Omental fat pad (tissue), 4 donors: ENCODE measurements around the gene AASDH. TPM values are rescaled to one million over a fixed set of nuclear protein-coding genes. Genes with fewer than 3 reads are reported as not detected.

Experiments
- ATAC-seq: fragments of 150-250 bp; one replicate; pipeline ENCODE4 v1.9.1; 2016; ENCODE audit warnings: mild to moderate bottlenecking, moderate library complexity; ENCODE audit not compliant: low FRiP score
- DNase-seq: peaks from one replicate; pipeline ENCODE4 v3.0.0-alpha.2; 2019; ENCODE audit warnings: low spot score
- total RNA-seq, 4 donors: library from RNA; depleted of rRNA; stranded (reverse); fragments of >200 nt; gene quantifications; one replicate each; pipeline ENCODE4 v1.1.0, GENCODE V29; 2016
- TF ChIP-seq, protein P1 (sequence below), 3 donors: fragments of 450-650 bp; IDR thresholded peaks; one replicate each; pipeline ENCODE4 v1.5.1; 2016 to 2017; ENCODE audit warnings: antibody characterized with exemption in 3 of 3, mild to moderate bottlenecking in 3 of 3, moderate library complexity in 2 of 3

The AASDH gene
- total RNA-seq, 4 donors from 2014 or later = 6.7 to 12.5 (median 7.8) TPM

DNA sequence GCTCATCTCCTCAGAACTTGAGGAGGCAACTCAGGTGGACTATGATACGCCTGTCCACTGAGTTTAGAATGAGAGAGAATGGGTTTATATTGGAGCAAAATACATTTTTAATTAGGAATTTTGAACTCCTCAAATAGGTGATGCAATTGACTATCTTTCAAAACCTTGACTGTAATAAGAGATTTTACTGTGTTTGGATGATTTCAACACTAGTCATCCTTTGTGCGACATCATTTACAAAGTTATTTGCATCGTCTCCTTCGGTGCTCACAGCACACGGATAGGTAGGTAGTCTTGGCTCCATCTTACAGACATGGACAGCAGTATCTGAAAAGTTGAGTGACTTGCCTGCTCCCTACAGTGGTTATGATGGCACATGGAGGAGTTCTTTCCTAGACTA is 67.0 kb downstream of the AASDH start:
- TF ChIP-seq, protein P1, sequence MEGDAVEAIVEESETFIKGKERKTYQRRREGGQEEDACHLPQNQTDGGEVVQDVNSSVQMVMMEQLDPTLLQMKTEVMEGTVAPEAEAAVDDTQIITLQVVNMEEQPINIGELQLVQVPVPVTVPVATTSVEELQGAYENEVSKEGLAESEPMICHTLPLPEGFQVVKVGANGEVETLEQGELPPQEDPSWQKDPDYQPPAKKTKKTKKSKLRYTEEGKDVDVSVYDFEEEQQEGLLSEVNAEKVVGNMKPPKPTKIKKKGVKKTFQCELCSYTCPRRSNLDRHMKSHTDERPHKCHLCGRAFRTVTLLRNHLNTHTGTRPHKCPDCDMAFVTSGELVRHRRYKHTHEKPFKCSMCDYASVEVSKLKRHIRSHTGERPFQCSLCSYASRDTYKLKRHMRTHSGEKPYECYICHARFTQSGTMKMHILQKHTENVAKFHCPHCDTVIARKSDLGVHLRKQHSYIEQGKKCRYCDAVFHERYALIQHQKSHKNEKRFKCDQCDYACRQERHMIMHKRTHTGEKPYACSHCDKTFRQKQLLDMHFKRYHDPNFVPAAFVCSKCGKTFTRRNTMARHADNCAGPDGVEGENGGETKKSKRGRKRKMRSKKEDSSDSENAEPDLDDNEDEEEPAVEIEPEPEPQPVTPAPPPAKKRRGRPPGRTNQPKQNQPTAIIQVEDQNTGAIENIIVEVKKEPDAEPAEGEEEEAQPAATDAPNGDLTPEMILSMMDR (IDR thresholded peaks at IDR 0.05) = no peak
- ATAC-seq (no peak), DNase-seq (no peak)

DNA sequence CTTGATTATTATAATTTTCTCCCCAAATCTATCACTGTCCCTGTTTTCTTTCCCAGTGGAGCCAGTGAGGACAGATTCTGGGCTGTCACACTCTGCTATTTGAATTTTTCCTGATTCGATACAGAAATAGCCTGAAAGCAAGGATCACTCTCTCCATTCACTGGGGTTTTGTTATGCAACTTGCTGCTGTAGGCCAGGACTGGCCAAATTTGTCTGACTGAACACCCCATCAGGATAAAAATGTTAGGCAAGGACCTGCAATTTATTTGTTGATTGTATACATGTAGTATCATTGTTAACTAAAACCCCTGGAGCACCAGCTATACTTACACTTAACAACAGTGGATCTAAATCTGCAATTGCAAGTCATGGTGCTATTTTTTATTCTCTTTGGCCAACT is 68.7 kb downstream of the AASDH start:
- TF ChIP-seq, protein P1 (IDR thresholded peaks at IDR 0.05) = no peak
- DNase-seq (no peak), ATAC-seq (no peak)

DNA sequence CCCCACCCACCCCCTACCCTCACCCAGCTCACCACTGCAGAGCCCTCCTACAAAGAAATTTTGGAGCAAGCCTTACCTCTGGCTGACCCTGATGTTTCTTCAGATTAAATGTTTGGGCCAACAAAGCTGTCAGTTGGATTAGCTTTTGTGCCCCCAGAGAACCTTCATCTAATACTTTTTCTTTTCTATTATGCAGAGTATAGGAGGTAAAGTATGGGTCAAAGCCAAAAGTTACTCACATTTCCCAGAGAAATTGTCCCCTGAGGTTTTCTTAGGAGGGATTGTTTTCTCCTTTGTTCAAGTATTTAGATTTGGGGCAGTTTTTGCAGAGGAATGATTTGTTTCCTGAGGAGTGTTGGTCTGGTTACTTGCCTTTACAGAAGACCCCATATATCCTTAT is 69.5 kb downstream of the AASDH start:
- no peak for DNase-seq
- ATAC-seq = no peak
- TF ChIP-seq, protein P1 (IDR thresholded peaks at IDR 0.05) = no peak

DNA sequence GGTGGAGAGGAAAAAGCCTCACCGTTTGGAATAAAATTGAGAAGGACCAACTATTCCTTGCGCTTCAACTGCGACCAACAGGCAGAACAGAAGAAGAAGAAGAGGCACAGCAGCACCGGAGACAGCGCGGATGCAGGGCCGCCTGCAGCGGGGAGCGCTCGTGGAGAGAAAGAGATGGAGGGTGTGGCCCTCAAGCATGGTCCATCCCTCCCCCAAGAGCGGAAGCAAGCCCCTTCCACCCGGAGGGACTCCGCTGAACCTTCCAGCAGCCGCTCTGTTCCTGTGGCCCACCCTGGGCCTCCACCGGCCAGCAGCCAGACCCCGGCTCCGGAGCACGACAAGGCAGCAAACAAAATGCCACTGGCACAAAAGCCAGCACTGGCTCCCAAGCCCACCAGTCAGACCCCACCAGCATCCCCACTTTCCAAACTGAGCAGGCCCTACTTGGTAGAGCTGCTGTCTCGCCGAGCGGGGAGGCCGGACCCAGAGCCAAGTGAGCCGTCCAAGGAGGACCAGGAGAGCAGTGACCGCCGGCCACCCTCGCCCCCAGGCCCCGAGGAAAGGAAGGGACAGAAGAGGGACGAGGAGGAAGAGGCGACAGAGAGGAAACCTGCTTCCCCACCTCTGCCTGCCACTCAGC is 71.2 kb downstream of the AASDH start:
- DNase-seq = no peak
- TF ChIP-seq, protein P1 (IDR thresholded peaks at IDR 0.05) = no peak
- no peak for ATAC-seq

DNA sequence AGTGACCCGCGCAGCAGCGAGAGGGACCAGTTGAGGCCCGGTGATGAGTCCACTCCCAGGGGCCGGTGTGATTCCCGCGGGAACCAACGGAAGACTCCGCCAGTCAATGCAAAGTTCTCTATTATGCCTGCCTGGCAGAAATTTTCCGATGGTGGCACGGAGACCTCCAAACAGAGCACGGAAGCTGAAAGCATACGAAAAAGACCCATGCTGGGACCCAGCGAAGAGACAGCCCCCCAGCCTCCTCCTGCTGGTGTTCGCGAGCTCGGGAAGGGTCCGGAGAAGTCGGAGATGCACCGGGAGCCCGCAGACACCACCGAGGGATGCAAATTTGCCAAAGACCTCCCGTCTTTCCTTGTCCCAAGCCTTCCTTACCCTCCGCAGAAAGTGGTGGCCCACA is 71.7 kb downstream of the AASDH start:
- TF ChIP-seq, protein P1 (IDR thresholded peaks at IDR 0.05) = no peak
- ATAC-seq (no peak), DNase-seq (no peak)

DNA sequence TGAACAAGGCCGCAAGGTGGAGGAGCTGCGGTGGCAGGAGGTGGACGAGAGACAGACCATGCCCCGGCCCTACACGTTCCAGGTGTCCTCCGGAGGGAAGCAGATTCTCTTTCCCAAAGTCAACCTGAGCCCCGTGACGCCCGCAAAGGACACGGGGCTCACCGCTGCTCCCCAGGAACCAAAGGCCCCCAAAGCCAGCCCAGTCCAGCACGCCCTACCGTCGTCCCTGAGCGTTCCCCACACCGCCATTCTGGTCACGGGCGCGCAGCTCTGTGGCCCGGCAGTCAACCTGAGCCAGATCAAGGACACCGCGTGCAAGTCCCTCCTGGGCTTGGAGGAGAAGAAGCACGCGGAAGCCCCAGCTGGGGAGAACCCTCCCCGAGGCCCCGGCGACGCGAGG is 72.2 kb downstream of the AASDH start:
- TF ChIP-seq, protein P1 (IDR thresholded peaks at IDR 0.05) = no peak
- ATAC-seq = no peak
- no peak for DNase-seq

DNA sequence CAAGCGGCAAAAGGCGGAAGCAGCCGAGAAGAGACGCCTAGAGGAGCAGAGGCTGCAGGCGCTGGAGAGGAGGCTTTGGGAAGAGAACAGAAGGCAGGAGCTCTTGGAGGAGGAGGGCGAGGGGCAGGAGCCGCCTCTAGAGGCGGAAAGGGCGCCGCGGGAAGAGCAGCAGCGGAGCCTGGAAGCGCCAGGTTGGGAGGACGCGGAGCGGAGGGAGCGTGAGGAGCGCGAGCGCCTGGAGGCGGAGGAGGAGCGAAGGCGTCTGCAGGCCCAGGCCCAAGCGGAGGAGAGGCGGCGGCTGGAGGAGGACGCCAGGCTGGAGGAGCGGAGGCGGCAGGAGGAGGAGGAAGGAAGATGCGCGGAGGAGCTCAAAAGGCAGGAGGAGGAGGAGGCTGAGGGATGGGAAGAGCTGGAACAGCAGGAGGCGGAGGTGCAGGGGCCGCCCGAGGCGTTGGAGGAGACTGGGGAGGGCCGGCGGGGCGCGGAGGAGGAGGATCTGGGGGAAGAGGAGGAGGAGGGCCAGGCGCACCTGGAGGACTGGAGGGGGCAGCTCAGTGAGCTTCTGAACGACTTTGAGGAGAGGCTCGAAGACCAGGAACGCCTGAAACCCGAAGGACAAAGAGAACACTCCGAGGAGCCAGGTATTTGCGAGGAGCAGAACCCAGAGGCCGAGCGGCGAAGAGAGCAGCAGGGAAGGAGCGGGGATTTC is 72.9 kb downstream of the AASDH start:
- TF ChIP-seq, protein P1 (IDR thresholded peaks at IDR 0.05) = no peak
- DNase-seq = no peak
- ATAC-seq = no peak
